HUES6 (cell line): ENCODE data around the gene KCNN1.
"Not testable (repeated sequence)": the region's sequence is repeated elsewhere in the genome, so short reads cannot be mapped to it uniquely, and the experiment has no call there.

Experiments used
- H3K27ac ChIP-seq: 2 replicates; pipeline ENCODE4 v1.7.0; 2013; ENCODE audit warnings: low read depth, mild to moderate bottlenecking, low read length, inconsistent platforms
- H3K27me3 ChIP-seq: 2 replicates; pipeline ENCODE4 v1.6.1; 2013; ENCODE audit warnings: low read length; ENCODE audit not compliant: control insufficient read depth, insufficient read depth
- H3K36me3 ChIP-seq: 2 replicates; pipeline ENCODE4 v1.6.1; 2013; ENCODE audit warnings: low read length; ENCODE audit not compliant: control insufficient read depth, insufficient read depth
- H3K4me1 ChIP-seq: 2 replicates; pipeline ENCODE4 v1.6.1; 2013; ENCODE audit warnings: low read length; ENCODE audit not compliant: control insufficient read depth, insufficient read depth
- H3K4me3 ChIP-seq: 2 replicates; pipeline ENCODE4 v1.5.1; 2013; ENCODE audit warnings: low read depth, low read length
- H3K9ac ChIP-seq: one replicate; pipeline ENCODE4 v1.6.1; 2013; ENCODE audit warnings: mild to moderate bottlenecking, low read length
- H3K9me3 ChIP-seq: 2 replicates; pipeline ENCODE4 v1.6.1; 2013; ENCODE audit warnings: low read depth, low read length; ENCODE audit not compliant: control insufficient read depth, insufficient read depth

KCNN1 gene

DNA sequence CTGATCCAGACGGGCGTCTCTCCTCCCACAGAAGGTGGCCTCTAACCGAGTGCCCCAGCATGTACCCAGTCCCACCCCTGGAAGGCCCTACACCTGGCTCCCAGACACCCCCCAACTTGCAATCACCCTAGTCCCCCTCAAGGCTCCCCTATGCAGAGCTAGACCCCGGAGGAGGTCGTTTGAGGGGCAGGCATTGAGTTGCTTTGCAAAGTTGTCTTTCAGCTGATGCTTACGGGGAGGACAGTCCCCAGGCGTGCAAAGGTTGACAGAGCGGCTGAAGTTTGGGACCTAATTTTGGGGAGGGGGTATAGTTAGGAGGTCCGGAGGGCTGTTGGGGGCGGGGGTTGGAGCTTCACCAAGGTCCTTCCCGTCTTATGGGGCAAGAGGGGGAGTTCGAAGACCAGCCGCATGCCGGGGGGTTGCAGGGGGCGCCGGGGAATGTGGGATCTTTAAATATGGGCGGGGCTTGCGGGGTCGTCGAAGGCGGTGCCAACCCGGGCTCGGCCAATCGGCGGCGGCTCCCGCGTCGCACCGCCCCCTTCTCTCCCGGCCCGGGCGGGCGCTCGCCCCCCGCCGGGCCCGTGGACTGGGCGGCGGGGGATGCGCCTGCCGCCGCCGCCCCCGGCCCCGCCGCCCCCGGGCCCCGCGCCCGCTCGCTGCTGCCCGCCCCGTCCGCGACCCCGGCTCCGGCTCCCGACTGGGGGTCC is at the start of gene KCNN1:
Gene KCNN1 (plus strand): TSS at position 558 of the 707 bp plus-strand sequence. CDS start 6,782 bp downstream, outside the sequence.
- Histone ChIP-seq H3K9me3 (no peaks in the 10 kb centered on the region), H3K4me3 (peak within 1 kb of the TSS; percentile 80), H3K27ac (no peak within 1 kb of the TSS), H3K4me1 (peaks cover 29% of the 10 kb centered on the region), H3K36me3 (no peaks in the 10 kb centered on the region), H3K27me3 (peaks cover 7% of the 10 kb centered on the region), H3K9ac (peak within 1 kb of the TSS; percentile 51)

DNA sequence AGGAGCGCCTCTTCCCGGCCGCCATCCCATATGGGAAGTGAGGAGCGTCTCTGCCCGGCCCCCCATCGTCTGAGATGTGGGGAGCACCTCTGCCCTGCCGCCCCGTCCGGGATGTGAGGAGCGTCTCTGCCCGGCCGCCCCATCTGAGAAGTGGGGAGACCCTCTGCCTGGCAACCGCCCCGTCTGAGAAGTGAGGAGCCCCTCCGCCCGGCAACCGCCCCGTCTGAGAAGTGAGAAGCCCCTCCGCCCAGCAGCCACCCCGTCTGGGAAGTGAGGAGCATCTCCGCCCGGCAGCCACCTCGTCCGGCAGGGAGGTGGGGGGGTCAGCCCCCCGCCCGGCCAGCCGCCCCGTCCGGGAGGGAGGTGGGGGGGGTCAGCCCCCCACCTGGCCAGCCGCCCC is 48.8 kb upstream of the KCNN1 start:
- H3K4me3 ChIP-seq, H3K27me3 ChIP-seq, H3K36me3 ChIP-seq, H3K4me1 ChIP-seq, H3K27ac ChIP-seq, H3K9ac ChIP-seq: not testable (repeated sequence)
- H3K9me3 ChIP-seq = peaks cover 22% of the 10 kb centered on the region

DNA sequence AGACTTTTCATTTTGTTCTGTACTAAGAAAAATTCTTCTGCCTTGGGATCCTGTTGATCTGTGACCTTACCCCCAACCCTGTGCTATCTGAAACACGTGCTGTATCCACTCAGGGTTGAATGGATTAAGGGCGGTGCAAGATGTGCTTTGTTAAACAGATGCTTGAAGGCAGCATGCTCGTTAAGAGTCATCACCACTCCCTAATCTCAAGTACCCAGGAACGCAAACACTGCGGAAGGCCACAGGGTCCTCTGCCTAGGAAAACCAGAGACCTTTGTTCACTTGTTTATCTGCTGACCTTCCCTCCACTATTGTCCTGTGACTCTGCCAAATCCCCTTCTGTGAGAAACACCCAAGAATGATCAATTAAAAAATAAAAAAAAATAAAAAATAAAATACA is 47.8 kb upstream of the KCNN1 start:
- H3K36me3 ChIP-seq, H3K27ac ChIP-seq, H3K9ac ChIP-seq, H3K27me3 ChIP-seq, H3K4me3 ChIP-seq, H3K4me1 ChIP-seq: not testable (repeated sequence)
- peaks cover 17% of the 10 kb centered on the region for H3K9me3 ChIP-seq

DNA sequence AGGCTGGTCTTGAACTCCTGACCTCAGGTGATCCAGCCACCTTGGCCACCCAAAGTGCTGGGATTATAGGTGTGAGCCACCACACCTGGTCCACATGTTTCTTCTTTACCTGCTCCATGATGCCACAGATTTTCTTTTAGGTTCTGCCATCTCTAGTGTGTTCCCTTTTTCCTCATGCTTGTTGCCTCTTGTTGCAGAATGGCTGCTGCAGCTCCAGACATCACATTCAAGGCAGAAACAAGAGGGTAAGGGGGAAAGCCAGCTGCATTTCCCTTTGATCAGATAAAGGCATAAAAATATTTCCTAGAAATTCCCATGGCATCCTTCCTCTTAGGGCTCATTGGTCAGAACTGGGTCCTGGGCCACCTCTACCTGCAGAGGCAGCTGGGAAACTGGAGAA is 46.4 kb upstream of the KCNN1 start:
- Histone ChIP-seq H3K4me3 (no peak overlapping the region), H3K27me3 (no peaks in the 10 kb centered on the region)

DNA sequence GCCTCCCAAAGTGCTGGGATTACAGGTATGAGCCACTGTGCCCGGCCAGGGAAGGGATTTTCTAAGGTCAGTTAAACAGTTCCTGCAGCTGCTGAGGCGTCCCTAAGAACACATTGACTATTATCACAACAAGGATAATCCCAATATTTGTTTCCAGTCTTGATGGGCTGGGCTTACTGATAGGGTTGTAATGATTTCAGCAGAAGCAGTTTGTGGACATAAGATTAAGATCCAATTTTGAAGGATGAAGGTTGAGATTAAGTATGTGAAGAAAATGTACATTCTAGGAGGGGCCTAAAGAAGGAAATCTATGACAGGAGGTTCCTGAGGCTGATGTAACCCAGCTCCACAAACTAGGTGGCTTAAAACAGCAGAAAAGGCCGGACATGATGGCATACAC is 44.8 kb upstream of the KCNN1 start:
- Histone ChIP-seq H3K27ac (no peak overlapping the region), H3K9me3 (peaks cover 8% of the 10 kb centered on the region; the same call in 1 of the 2 replicates), H3K36me3 (no peaks in the 10 kb centered on the region), H3K9ac (no peak overlapping the region), H3K4me1 (no peaks in the 10 kb centered on the region), H3K27me3 (no peaks in the 10 kb centered on the region), H3K4me3 (no peak overlapping the region)

More for the DNA sequence above, 46.4 kb upstream of the KCNN1 start:
- H3K9me3 ChIP-seq = peaks cover 17% of the 10 kb centered on the region
- no peak overlapping the region for H3K9ac ChIP-seq
- no peaks in the 10 kb centered on the region for H3K4me1 ChIP-seq
- H3K27ac ChIP-seq = no peak overlapping the region
- no peaks in the 10 kb centered on the region for H3K36me3 ChIP-seq

DNA sequence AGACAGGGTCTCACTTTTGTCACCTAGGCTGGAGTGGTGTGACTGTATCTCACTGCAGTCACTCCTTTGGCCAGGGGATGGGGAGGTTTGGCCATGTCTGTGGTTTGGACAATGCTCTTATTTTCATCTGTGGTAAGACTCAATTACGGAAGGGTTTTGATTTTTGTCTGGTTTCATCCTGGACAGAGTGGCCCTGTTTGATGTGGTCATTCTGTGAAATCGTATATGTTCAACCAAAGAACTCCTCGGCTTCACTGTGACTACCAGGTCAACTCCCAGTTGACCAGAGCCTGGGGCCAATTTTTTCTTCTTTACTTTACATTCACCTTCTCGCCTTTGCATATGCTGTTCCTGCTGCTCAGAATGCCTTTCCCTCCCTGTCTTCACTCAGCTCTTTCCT is 40.9 kb upstream of the KCNN1 start:
- no peak overlapping the region for H3K9ac ChIP-seq
- H3K27me3 ChIP-seq = no peaks in the 10 kb centered on the region
- H3K36me3 ChIP-seq = no peaks in the 10 kb centered on the region
- no peak overlapping the region for H3K27ac ChIP-seq
- no peaks in the 10 kb centered on the region for H3K4me1 ChIP-seq
- H3K9me3 ChIP-seq = no peaks in the 10 kb centered on the region
- H3K4me3 ChIP-seq = no peak overlapping the region

DNA sequence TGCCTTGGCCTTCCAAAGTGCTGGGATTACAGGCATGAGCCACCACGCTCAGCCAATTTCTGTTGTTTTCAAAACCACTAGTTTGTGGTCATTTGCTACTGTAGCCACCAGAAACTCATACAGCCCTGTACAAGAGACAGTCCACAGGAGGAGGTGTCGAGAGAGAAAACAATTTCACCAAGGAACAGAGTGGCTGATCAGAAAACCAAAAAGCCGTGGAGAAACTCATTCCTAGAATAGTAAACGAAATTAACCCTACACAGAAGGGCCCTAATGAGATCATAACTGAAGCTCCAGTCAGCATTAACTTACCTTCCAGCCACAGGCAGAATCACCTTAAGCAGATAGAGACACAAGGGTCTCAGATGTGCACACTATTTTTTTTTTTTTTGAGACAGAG is 37.9 kb upstream of the KCNN1 start:
- peaks cover 14% of the 10 kb centered on the region for H3K4me1 ChIP-seq
- no peak overlapping the region for H3K27ac ChIP-seq
- H3K4me3 ChIP-seq = no peak overlapping the region
- no peaks in the 10 kb centered on the region for H3K9me3 ChIP-seq
- H3K36me3 ChIP-seq = no peaks in the 10 kb centered on the region
- H3K9ac ChIP-seq = no peak overlapping the region
- no peaks in the 10 kb centered on the region for H3K27me3 ChIP-seq

DNA sequence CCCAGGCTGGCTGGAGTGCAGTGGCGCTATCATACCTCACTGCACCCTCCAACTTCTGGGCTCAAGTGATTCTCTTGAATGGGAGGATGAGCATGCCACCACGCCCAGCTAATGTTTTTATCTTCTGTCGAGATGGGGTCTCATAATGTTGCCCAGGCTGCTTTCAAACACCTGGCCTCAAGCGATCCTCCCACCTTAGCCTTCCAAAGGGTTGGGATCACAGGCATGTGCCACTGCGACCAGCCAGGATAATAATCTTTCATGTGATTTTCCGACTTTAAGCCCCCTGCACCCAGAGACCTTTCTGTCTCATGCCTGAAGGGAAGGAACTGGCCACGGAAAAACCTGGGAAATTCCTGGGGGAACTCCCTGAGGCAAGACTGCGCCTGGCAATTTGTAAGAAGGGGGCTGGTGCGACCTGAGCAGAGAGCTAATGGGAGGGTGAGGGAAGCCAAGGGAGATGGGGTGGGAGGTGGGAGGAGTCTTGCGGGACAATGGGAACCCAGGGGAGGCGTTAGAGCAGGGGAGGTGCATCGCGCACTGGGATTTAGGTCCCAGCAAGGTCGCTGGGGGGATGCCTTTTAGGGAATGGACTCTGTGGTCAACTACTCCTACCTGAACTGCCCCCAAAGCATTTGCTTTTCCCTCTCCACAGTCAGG is 35.2 kb upstream of the KCNN1 start:
- H3K9me3 ChIP-seq = no peaks in the 10 kb centered on the region
- H3K27me3 ChIP-seq = no peaks in the 10 kb centered on the region
- no peak overlapping the region for H3K9ac ChIP-seq
- H3K4me1 ChIP-seq = peaks cover 14% of the 10 kb centered on the region
- H3K4me3 ChIP-seq = peak overlapping the region; percentile 85
- H3K36me3 ChIP-seq = peaks cover 3% of the 10 kb centered on the region
- H3K27ac ChIP-seq = no peak overlapping the region

DNA sequence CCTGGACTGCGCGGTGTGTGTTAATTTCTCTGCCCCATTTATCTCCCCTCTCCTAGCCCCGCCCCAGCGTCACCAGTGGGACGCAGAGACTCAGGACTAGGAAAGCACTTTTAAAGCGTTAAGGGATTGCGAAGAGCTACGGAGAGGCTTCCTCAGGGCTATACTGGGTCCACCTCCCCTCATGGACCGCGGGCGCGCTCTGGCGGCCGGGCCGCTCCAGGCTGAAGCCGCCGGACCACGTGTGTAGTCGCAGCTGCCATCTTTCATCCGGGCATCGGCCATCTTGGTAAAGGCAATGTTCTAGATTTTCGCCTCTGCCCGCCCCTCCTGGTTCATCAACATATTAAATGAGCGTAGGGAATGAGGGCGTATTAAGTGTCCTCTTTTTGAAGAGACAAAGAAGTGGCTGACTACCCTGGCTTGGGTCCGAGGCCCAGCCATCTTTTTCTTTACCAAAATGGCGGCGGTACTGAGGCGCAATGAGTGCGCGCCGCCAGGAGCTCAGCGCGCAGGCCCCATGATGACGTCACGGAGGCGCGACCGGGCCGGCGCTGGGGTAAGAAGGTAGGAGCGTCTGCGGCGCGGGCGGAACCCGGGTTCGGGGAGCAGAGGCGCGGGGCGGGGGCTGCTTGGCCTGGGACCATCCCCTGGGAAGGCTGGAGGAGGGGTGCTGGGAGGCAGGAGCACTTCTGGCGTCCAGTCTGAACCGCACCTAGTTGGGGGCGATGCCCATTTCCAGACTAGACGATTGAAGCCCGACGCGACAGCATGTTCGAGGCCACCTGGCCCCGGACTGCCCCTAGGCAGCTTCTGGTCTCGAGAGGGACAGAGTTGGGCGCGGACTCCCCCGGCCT is 34.2 kb upstream of the KCNN1 start, which contains the start of gene CCDC124:
Gene CCDC124 (plus strand): TSS at position 531 of the 854 bp plus-strand sequence. CDS start 3,406 bp downstream, outside the sequence.
- Histone ChIP-seq H3K27me3 (no peaks in the 10 kb centered on the region), H3K36me3 (peaks cover 8% of the 10 kb centered on the region), H3K27ac (peak within 1 kb of the TSS; percentile 98), H3K9me3 (no peaks in the 10 kb centered on the region), H3K4me3 (peak within 1 kb of the TSS; percentile 85), H3K4me1 (peaks cover 14% of the 10 kb centered on the region), H3K9ac (peak within 1 kb of the TSS; percentile 97)

DNA sequence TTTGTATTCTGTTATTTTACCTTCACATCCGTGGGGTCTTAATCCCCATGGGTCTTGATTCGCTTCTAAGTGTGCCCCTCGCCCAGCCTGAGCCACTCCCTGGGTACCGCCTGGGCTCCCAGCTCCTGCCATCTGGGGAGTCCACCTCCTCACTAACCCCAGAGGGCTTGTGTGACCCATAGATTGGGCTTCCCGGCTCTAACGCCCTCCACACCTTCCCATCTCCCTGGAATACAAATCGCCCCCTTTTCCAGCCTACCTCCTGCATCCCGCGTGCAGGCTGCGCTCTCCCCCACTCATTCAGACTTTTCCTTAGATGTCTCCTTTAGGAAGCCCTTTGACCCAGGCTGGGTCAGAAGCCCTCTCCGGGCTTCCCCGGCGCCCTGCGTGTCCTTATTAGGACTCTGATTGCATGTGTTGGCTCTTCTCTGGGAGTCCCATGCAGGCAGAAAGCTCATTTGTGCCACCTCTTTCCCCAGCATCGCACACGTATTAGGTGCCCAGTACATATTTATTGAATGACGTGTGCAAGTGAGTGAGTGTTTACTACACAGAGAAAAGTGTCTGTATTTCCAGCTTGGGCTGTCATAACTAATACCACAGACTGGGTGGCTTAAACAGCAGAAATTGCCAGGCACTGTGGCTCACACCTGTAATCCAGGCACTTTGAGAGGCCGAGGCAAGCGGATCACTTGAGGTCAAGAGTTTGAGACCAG is 33.3 kb upstream of the KCNN1 start:
- Histone ChIP-seq H3K4me3 (peak overlapping the region; percentile 85), H3K9me3 (no peaks in the 10 kb centered on the region), H3K27ac (peak overlapping the region; percentile 98; the same call in 1 of the 2 replicates)

More for the DNA sequence above, 33.3 kb upstream of the KCNN1 start:
- peaks cover 14% of the 10 kb centered on the region for H3K4me1 ChIP-seq
- peaks cover 8% of the 10 kb centered on the region for H3K36me3 ChIP-seq
- peak overlapping the region; percentile 97 for H3K9ac ChIP-seq
- no peaks in the 10 kb centered on the region for H3K27me3 ChIP-seq
